Neural cell (in vitro differentiated cells): ENCODE data around the gene RWDD2A.

ENCODE experiments used
- EZH2 ChIP-seq: fragments of 200-600, 300-800 bp; shearing (Covaris generic), sonication (generic); IDR thresholded peaks from 2 replicates; pipeline ENCODE4 v1.6.1; 2014; ENCODE audit warnings: antibody characterized with exemption, low read length, borderline replicate concordance, mild to moderate bottlenecking; ENCODE audit not compliant: insufficient read depth, poor library complexity, severe bottlenecking
- POLR2AphosphoS5 ChIP-seq: IDR thresholded peaks from 2 replicates; pipeline ENCODE4 v1.6.1; 2012
- SMC3 ChIP-seq: fragments of 450-650 bp; conservative IDR thresholded peaks from 2 replicates; pipeline ENCODE4 v1.6.1; 2014; ENCODE audit warnings: antibody characterized with exemption, mild to moderate bottlenecking, moderate library complexity; ENCODE audit not compliant: poor library complexity
- TAF1 ChIP-seq: IDR thresholded peaks from 2 replicates; pipeline ENCODE4 v1.6.1; 2012; ENCODE audit warnings: low read depth
- TF ChIP-seq, protein P1 (sequence below): IDR thresholded peaks from 2 replicates; pipeline ENCODE4 v1.6.1; 2012; ENCODE audit warnings: borderline replicate concordance
- TF ChIP-seq, protein P2 (sequence below): fragments of 450-650 bp; IDR thresholded peaks from 2 replicates; pipeline ENCODE4 v1.5.1; 2014; ENCODE audit warnings: antibody characterized with exemption, mild to moderate bottlenecking, moderate library complexity; ENCODE audit not compliant: poor library complexity, severe bottlenecking

- TF ChIP-seq, protein P1, sequence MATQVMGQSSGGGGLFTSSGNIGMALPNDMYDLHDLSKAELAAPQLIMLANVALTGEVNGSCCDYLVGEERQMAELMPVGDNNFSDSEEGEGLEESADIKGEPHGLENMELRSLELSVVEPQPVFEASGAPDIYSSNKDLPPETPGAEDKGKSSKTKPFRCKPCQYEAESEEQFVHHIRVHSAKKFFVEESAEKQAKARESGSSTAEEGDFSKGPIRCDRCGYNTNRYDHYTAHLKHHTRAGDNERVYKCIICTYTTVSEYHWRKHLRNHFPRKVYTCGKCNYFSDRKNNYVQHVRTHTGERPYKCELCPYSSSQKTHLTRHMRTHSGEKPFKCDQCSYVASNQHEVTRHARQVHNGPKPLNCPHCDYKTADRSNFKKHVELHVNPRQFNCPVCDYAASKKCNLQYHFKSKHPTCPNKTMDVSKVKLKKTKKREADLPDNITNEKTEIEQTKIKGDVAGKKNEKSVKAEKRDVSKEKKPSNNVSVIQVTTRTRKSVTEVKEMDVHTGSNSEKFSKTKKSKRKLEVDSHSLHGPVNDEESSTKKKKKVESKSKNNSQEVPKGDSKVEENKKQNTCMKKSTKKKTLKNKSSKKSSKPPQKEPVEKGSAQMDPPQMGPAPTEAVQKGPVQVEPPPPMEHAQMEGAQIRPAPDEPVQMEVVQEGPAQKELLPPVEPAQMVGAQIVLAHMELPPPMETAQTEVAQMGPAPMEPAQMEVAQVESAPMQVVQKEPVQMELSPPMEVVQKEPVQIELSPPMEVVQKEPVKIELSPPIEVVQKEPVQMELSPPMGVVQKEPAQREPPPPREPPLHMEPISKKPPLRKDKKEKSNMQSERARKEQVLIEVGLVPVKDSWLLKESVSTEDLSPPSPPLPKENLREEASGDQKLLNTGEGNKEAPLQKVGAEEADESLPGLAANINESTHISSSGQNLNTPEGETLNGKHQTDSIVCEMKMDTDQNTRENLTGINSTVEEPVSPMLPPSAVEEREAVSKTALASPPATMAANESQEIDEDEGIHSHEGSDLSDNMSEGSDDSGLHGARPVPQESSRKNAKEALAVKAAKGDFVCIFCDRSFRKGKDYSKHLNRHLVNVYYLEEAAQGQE, result no peak
- TF ChIP-seq, protein P2, sequence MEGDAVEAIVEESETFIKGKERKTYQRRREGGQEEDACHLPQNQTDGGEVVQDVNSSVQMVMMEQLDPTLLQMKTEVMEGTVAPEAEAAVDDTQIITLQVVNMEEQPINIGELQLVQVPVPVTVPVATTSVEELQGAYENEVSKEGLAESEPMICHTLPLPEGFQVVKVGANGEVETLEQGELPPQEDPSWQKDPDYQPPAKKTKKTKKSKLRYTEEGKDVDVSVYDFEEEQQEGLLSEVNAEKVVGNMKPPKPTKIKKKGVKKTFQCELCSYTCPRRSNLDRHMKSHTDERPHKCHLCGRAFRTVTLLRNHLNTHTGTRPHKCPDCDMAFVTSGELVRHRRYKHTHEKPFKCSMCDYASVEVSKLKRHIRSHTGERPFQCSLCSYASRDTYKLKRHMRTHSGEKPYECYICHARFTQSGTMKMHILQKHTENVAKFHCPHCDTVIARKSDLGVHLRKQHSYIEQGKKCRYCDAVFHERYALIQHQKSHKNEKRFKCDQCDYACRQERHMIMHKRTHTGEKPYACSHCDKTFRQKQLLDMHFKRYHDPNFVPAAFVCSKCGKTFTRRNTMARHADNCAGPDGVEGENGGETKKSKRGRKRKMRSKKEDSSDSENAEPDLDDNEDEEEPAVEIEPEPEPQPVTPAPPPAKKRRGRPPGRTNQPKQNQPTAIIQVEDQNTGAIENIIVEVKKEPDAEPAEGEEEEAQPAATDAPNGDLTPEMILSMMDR, result no peak
- no peak for TF ChIP-seq POLR2AphosphoS5
- TF ChIP-seq EZH2, result no peak
- TF ChIP-seq TAF1, result no peak
- no peak for TF ChIP-seq SMC3
Observed at GRCh38 chr6:83152913-83153312, 40.2 kb upstream of the RWDD2A start.
